Endothelial cell of umbilical vein (primary cell): ENCODE measurements around the gene ANKRD27. TPM values are rescaled to one million over a fixed set of nuclear protein-coding genes. Genes with fewer than 3 reads are reported as not detected.

ENCODE experiments used
- Bru-seq: library from RNA; stranded (reverse); fragments of 400-500 nt; gene quantifications from one replicate; lab custom pipeline; 2021; lab: Mats Ljungman, UMichigan
- BruChase-seq, 2 experiments: library from RNA; stranded (reverse); fragments of 400-500 nt; gene quantifications; one replicate each; lab custom pipeline; 2021; lab: Mats Ljungman, UMichigan
- BruUV-seq: library from RNA; stranded (reverse); fragments of 400-500 nt; replicated peaks from 2 replicates; lab custom pipeline; 2021; lab: Mats Ljungman, UMichigan
- CTCF ChIA-PET: fragments of 300-600, 350-600 bp; sonication (Branson Sonifier 250); formaldehyde crosslinking; loops from one replicate; lab custom pipeline; 2021; ENCODE audit warnings: antibody characterized with exemption, inconsistent platforms; lab: Charles Lee
- POLR2A ChIA-PET: fragments of 300-600, 350-600 bp; sonication (Branson Sonifier 250); formaldehyde crosslinking; loops from one replicate; lab custom pipeline; 2021; ENCODE audit warnings: antibody characterized with exemption, inconsistent platforms; lab: Charles Lee
- DNase-seq: peaks from one replicate; pipeline ENCODE4 v3.0.0-alpha.2; 2011; ENCODE audit warnings: low read depth, low spot score
- FAIRE-seq: peaks from 2 replicates; lab custom pipeline; 2011; peaks lifted over from hg19 to GRCh38; lab: Jason Lieb, UNC
- H2AFZ ChIP-seq: 2 replicates; pipeline ENCODE4 v1.6.0; 2012; ENCODE audit warnings: low read depth, low read length, control low read depth, inconsistent platforms
- H3K27ac ChIP-seq: 2 replicates; pipeline ENCODE4 v1.5.1; 2011; ENCODE audit warnings: low read depth, mild to moderate bottlenecking, control low read depth, low read length, moderate library complexity; ENCODE audit not compliant: insufficient read depth
- H3K27me3 ChIP-seq, 2 experiments: 2 replicates each; pipeline versions ENCODE4 v1.6.0 to v1.6.1; 2011; ENCODE audit warnings: low read length in 2 of 2, mixed read lengths in 1 of 2; ENCODE audit not compliant: control insufficient read depth in 2 of 2, insufficient read depth in 2 of 2
- H3K36me3 ChIP-seq, 2 experiments: 2 replicates in 1 of 2; 3 replicates in 1 of 2; pipeline ENCODE4 v1.5.1; 2011; ENCODE audit warnings: low read length in 2 of 2, mild to moderate bottlenecking in 1 of 2, moderate library complexity in 1 of 2; ENCODE audit not compliant: control insufficient read depth in 2 of 2, insufficient read depth in 2 of 2; ENCODE audit errors: extremely low read depth in 1 of 2
- H3K4me1 ChIP-seq: 3 replicates; pipeline ENCODE4 v1.5.1; 2011; ENCODE audit warnings: mild to moderate bottlenecking, low read length; ENCODE audit not compliant: control insufficient read depth, insufficient read depth; ENCODE audit errors: extremely low read depth
- H3K4me2 ChIP-seq: 2 replicates; pipeline ENCODE4 v1.6.1; 2011; ENCODE audit warnings: low read length, control low read depth, mixed read lengths; ENCODE audit not compliant: insufficient read depth
- H3K4me3 ChIP-seq, 3 experiments: fragments of 200-600 bp in 1 of 3; sonication (generic), shearing (Covaris generic) in 1 of 3; replicated peaks in 1 of 3; 2 replicates each; pipeline ENCODE4 v1.5.1; 2011 to 2016; ENCODE audit warnings: control low read depth in 3 of 3, low read length in 3 of 3, mild to moderate bottlenecking in 2 of 3, inconsistent platforms in 1 of 3, low read depth in 1 of 3, moderate library complexity in 1 of 3; ENCODE audit not compliant: insufficient read depth in 1 of 3
- H3K79me2 ChIP-seq: 2 replicates; pipeline ENCODE4 v1.6.0; 2012; ENCODE audit warnings: low read length, inconsistent platforms; ENCODE audit not compliant: control insufficient read depth, insufficient read depth
- H3K9ac ChIP-seq: replicated peaks from 2 replicates; pipeline ENCODE3; 2011; ENCODE audit warnings: low read length, control low read depth; ENCODE audit not compliant: insufficient read depth; ENCODE audit errors: extremely low read depth
- H3K9me1 ChIP-seq: replicated peaks from 3 replicates; pipeline ENCODE4 v1.6.0; 2011; ENCODE audit warnings: mild to moderate bottlenecking, low read length; ENCODE audit not compliant: control insufficient read depth, insufficient read depth; ENCODE audit errors: extremely low read depth
- H3K9me3 ChIP-seq: replicated peaks from 2 replicates; pipeline ENCODE4 v1.5.1; 2012; ENCODE audit warnings: low read length, inconsistent platforms; ENCODE audit not compliant: control insufficient read depth, insufficient read depth
- H4K20me1 ChIP-seq: replicated peaks from 2 replicates; pipeline ENCODE3; 2011; ENCODE audit warnings: mild to moderate bottlenecking, low read length; ENCODE audit not compliant: control insufficient read depth, insufficient read depth; ENCODE audit errors: extremely low read depth
- FOS ChIP-seq: IDR thresholded peaks from 2 replicates; pipeline ENCODE4 v1.6.1; 2011; ENCODE audit warnings: mild to moderate bottlenecking, low read length, moderate library complexity, borderline replicate concordance; ENCODE audit not compliant: insufficient read depth
- POLR2A ChIP-seq: IDR thresholded peaks from 2 replicates; pipeline ENCODE4 v1.6.1; 2012; ENCODE audit warnings: low read depth, mild to moderate bottlenecking, control low read depth, low read length
- POLR2AphosphoS5 ChIP-seq: IDR thresholded peaks from 2 replicates; pipeline ENCODE4 v1.6.1; 2012; ENCODE audit warnings: low read depth, mild to moderate bottlenecking, control low read depth, low read length, moderate library complexity; ENCODE audit not compliant: insufficient read depth
- dilution Hi-C: fragments of 300-500 bp; cut with MboI; formaldehyde crosslinking; loops from one replicate; pipeline ENCODE4 v1.15.0; 2019; ENCODE audit warnings: low sequenced_read_pairs; ENCODE audit not compliant: extremely low pct_ligation_motif_present
- intact Hi-C: fragments of 100-400 bp; cut with micrococcal nuclease; formaldehyde crosslinking; loops from one replicate; pipeline ENCODE4 v1.10.0; 2022
- long read RNA-seq: library from polyadenylated mRNA; stranded (forward); transcript quantifications from one replicate; pipeline ENCODE4 v2.0.0, GENCODE V29; 2021
- polyA minus RNA-seq, 3 experiments: library from RNA; depleted of rRNA, polyadenylated mRNA; stranded (reverse); fragments of >200 nt; gene quantifications; 1 replicate in 1 of 3; 2 replicates in 2 of 3; pipeline ENCODE4 v1.2.3, GENCODE V29; 2011
- polyA plus RNA-seq, 4 experiments: library from polyadenylated mRNA; depleted of rRNA in 3 of 4; stranded (reverse) in 3 of 4; unstranded in 1 of 4; fragments of >200 nt; gene quantifications; 2 replicates each; pipeline versions ENCODE4 v1.2.1 to v1.2.3, GENCODE V29; 2011 to 2012; ENCODE audit warnings: missing spikeins in 1 of 4
- total RNA-seq: library from RNA; stranded (reverse); gene quantifications from 2 replicates; pipeline ENCODE4 v1.2.3, GENCODE V29; 2021

Gene ANKRD27
- total RNA-seq (29.6 and 37.4 TPM in 2 replicates), polyA plus RNA-seq (13.5 and 18.3 TPM in 2 replicates), polyA minus RNA-seq (37.8 and 40.5 TPM in 2 replicates), Bru-seq, nascent RNA (percentile 65 among the genes with signal in this experiment), BruChase-seq, experiment 1, labeled RNA remaining after a 6-hour chase (percentile 70 among the genes with signal in this experiment), BruChase-seq, experiment 2, labeled RNA remaining after a 2-hour chase (percentile 74 among the genes with signal in this experiment)
- 17.9 and 18.6 TPM in 2 replicates for polyA plus RNA-seq (2011; cell fraction: cytosol; rRNA removed)
- 44.5 and 44.6 TPM in 2 replicates for polyA plus RNA-seq (2011; cell fraction: nucleus; rRNA removed)
- 20.6 and 21.6 TPM in 2 replicates for polyA plus RNA-seq (2012)
- polyA minus RNA-seq (2011; cell fraction: cytosol; rRNA and poly(A)+ RNA removed), result 16.1 TPM
- polyA minus RNA-seq (2011; cell fraction: nucleus; rRNA and poly(A)+ RNA removed), result 34.5 and 41.4 TPM in 2 replicates
- long read RNA-seq, full-length matches to known transcripts, result 32 of 67 reads
- long read RNA-seq, partial matches to known transcripts, result 6 of 67 reads
- long read RNA-seq, other reads (novel, unspliced or antisense), result 29 of 67 reads

DNA sequence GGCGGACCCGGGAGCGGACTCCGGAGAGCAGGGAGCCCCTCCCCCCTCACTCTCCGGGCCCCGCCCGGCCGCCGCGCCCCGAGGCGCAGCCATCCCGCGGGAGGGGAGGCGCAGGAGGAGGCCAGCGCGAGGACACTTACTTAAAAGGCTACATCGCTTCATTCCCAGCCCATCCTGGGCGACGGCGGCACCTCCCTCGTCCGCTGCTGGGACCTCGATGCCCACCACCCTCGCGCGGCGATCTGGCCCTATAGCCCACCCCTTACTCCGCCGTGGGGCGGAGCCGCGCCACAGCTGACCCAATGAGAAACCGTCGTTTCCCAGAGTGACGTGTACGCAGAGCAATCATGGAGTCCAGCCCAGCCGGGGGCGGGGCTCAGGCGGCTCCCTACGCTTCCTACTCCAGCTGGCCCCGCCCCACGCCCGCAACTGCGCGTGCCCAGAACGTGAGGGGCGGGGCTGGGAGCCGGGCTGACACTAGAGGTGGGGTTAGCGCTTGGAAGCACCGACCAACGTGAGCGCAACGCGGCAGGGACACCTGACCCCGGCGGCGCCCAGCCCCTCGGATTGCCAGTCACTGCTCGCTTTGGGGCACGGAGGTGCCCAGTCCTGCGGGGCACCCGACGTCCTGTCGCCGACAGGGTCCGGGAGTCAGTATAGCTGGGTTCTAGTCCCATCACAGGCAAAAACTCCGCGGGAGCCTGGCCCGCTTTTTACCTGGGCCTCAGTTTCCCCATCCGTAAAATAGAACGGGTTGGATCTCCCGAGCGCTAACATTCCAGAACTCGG, at the start of gene ANKRD27:
Gene ANKRD27, minus strand, starts transcription at position 250 of the 789 bp plus-strand sequence. CDS start 16,165 bp downstream, outside the sequence.
- BruUV-seq, result no TSS peak
- FAIRE-seq, result peak; percentile 98
- CTCF ChIA-PET, result interaction anchor here (0.9 to 2.0 kb wide), 3 partner anchors 13 to 75 kb away, joined by 3 to 7 read pairs (median 3); partner anchors contain the start of gene NUDT19

DNA sequence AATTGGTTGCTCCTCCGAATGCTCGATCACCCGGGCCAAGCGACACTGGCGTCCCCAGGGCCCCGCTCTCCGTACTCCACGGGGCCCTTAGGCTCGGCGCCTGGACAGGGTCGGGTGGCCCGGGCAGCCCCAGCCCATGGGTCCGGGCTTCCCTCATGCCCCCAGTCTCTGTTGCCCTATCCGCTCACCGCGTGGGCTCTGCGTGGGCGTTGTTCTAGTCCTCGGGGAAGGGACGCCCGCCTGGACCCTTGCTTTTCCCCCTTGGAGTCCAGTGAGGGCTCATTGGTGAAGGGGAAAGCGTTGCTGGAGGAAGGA, 45.9 kb upstream of the ANKRD27 start:
- Histone ChIP-seq H3K36me3 (no peaks in the 10 kb centered on the region), H3K9me1 (no peaks in the 10 kb centered on the region), H3K4me3 (no peak overlapping the region), H4K20me1 (no peaks in the 10 kb centered on the region), H3K4me2 (no peak overlapping the region), H3K9ac (no peak overlapping the region), H2AFZ (no peak overlapping the region), H3K4me1 (no peaks in the 10 kb centered on the region), H3K9me3 (no peaks in the 10 kb centered on the region), H3K27me3 (no peaks in the 10 kb centered on the region), H3K79me2 (no peaks in the 10 kb centered on the region), H3K27ac (no peak overlapping the region)
- FAIRE-seq, result no peak
- TF ChIP-seq FOS (no peak), POLR2AphosphoS5 (no peak)
- intact Hi-C loops, result no loop called here
- dilution Hi-C loops, result no loop called here
- ChIA-PET POLR2A (no interaction called here), CTCF (no interaction called here)
- BruUV-seq, result no TSS peak
- no peak for DNase-seq

More for the DNA sequence above, at the start of gene ANKRD27:
- Histone ChIP-seq H3K9me3 (no peaks in the 10 kb centered on the region), H3K79me2 (peaks cover 35% of the 10 kb centered on the region), H3K4me2 (peak within 1 kb of the TSS; percentile 67), H4K20me1 (no peaks in the 10 kb centered on the region), H3K4me1 (peaks cover 9% of the 10 kb centered on the region), H3K27ac (no peak within 1 kb of the TSS), H3K9ac (peak within 1 kb of the TSS; percentile 46), H2AFZ (peak within 1 kb of the TSS; percentile 93), H3K4me3 (peak within 1 kb of the TSS; percentile 65 to 81 (median 74)), H3K9me1 (no peaks in the 10 kb centered on the region), H3K36me3 (no peaks in the 10 kb centered on the region), H3K27me3 (peaks cover 16 to 24% of the 10 kb centered on the region in 2 experiments)
- dilution Hi-C loops, result no loop called here
- TF ChIP-seq FOS (no peak), POLR2A (peak; percentile 59)
- peak; percentile 99 for DNase-seq
- intact Hi-C loops, result loop anchor here (1.0 to 5.0 kb wide), 4 partner anchors 16 to 1497 kb away; partner anchors contain the start of genes CEP89, FAAP24, LSM14A and NUDT19
- POLR2A ChIA-PET, result no interaction called here
